ENCODE measurements around the gene TINAGL1. TPM values are rescaled to one million over a fixed set of nuclear protein-coding genes. Genes with fewer than 3 reads are reported as not detected.
A peak's percentile ranks its signal among the peaks of the same experiment; 100 is the strongest.

The TINAGL1 gene
- polyA plus RNA-seq, 1 donor: 31.0 TPM

GRCh38 chr1:31567956-31568570 lies 8.3 kb upstream of the TINAGL1 start:
- no peak for DNase-seq

- DNase-seq: no peak
These were observed 7.3 kb upstream of the TINAGL1 start for GRCh38 chr1:31568895-31569595.

DNA sequence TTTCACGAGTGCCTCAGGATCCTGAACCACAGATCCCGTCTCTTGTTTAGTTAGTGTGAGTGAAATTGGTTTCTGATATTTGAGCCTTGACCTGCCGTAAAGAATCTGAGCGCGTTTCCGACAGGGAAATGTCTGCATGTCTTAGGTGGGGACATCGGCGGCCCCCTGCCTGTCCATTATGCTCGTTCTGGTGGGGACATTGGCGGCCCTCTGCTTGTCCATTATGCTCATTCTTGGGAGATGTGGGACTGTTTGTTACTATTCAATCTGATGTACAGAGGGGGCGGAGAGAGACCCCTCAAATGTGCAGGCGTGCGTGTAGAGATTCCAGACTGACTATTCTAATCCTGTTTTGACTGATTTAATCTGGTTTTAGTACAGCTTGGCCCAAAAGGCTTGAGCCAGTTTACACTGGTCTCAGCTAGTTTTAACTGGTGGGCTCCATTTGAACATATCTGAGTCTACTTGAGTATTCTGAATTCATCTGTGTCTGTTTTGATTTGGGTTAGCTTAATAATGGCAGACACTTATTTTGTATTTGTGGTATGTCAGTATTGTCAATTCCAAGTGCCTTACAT lies 6.6 kb upstream of the TINAGL1 start:
- no peak for DNase-seq

DNA sequence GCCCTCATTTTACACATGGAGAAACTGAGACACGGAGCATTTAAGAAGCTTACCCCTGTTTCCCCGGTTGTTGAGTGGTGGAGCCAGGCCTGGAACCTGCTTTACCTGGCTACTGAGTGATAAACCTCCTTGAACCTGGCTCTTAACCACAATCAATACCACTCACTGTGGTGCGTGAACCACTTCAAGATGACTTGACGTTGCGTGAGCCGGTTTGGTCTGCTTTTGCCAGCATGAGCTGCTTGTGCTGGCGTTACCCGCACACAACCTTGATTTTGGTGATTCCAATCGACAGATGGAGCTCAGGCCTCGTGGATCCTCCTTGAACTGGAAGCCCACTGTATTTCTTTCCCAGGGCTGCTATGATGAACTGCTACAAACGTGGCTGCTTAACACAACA lies 6.1 kb upstream of the TINAGL1 start:
- no peak for DNase-seq

- no peak for DNase-seq
These were observed 5.4 kb upstream of the TINAGL1 start for GRCh38 chr1:31570906-31571305.

- no peak for DNase-seq
These were observed 4.7 kb upstream of the TINAGL1 start for GRCh38 chr1:31571340-31572295.

- DNase-seq: no peak
These were observed 3.8 kb upstream of the TINAGL1 start for GRCh38 chr1:31572323-31573104.

DNA sequence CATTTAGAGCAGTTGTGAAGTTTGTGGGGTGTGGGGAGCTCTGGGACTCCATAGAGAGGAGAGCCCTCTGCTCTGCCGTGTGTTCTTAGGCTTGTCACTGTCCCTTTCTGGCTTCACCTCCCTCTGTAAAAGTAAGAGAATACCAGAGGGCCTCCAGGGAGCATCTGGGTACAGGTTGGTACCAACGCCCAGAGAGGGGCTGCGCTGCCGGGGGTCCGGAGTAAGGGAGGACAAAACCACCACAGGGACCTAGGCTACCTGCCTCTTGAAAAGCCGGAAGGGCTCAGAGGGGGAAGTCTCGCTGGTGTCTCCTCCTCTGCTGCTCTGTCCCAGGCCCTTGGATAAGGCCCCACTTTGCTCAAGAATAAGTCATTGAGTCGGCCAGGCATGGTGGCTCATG lies 3.1 kb upstream of the TINAGL1 start:
- no peak for DNase-seq

- DNase-seq: no peak
These were observed 1.5 kb upstream of the TINAGL1 start for GRCh38 chr1:31574749-31575368.

DNA sequence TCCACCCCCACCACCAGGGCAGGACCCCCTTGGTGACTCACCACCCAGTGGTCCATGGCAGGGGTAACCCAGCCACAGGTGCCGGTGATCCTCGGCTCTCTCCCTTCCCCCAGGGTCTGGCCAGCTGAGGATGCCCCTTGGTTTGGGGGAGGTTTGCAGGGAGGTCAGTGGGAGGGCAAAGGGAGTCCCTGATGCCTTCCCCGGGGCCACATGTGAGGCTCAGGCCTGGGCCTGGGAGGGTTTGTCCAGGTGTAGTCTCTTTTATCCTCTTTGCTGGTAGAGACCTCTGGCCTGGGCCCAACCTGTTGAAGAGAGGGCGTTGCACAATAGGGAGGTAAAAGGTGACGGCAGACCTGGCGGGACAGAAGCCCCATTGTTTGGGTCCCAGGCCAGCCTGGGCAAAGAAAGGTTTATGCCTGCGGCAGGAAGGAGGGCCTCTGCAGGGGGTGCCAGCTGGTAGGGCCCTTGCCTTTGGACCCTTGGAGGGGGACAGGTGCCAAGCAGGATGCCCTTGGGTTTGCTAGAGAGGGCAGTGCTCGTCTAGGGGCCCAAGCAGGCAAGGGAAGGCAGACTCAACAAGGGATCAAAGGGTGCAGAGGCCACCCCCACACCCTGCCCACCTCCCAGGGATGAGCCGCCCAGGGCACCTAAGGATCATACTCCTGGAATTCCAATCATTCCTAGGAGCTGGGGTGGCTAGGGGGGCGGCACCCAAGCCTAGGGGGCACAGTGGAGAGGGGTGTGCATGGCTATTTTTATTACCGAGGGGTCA lies 760 bp upstream of the TINAGL1 start:
- DNase-seq: no peak

- no peak for DNase-seq
These were observed 584 bp downstream of the TINAGL1 start for GRCh38 chr1:31576743-31577455.

DNA sequence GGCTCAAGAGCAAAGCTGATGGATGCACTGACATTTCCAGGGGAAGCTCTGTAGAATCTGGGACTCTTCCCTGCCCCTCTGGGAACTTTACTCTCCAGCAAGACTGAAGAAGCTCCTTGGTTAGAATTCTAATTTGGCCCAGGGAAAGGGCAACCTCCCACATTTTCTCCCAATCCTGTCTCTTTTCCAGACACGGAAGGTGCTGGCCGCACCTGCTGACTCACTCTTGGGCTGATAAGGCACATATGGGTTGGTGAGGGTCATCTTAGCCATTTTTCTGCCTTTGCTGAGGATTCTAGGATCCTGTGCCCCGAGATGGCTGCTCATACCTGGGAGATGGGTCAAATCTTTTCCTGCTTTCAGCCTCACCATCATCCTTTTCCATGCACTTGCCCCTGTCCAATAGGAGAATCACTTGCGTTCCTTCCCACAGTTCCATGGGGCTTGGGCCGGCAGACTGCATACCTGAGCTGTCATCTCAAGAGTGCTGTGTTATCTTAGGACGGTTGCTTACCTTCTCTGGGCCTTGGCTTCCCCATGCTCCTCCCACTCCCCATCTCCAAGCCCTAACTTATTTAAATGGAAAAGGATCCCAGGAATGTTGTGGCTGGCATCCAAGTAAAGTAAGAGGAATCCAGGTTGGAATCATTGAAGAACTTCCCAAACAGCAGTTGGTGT lies 1.3 kb downstream of the TINAGL1 start:
- no peak for DNase-seq

GRCh38 chr1:31579374-31579773 lies 3.1 kb downstream of the TINAGL1 start:
- DNase-seq: peak; percentile 47

GRCh38 chr1:31580513-31580870 lies 4.2 kb downstream of the TINAGL1 start:
- DNase-seq: no peak

- DNase-seq: no peak
These were observed 4.7 kb downstream of the TINAGL1 start for GRCh38 chr1:31580891-31581603.

DNA sequence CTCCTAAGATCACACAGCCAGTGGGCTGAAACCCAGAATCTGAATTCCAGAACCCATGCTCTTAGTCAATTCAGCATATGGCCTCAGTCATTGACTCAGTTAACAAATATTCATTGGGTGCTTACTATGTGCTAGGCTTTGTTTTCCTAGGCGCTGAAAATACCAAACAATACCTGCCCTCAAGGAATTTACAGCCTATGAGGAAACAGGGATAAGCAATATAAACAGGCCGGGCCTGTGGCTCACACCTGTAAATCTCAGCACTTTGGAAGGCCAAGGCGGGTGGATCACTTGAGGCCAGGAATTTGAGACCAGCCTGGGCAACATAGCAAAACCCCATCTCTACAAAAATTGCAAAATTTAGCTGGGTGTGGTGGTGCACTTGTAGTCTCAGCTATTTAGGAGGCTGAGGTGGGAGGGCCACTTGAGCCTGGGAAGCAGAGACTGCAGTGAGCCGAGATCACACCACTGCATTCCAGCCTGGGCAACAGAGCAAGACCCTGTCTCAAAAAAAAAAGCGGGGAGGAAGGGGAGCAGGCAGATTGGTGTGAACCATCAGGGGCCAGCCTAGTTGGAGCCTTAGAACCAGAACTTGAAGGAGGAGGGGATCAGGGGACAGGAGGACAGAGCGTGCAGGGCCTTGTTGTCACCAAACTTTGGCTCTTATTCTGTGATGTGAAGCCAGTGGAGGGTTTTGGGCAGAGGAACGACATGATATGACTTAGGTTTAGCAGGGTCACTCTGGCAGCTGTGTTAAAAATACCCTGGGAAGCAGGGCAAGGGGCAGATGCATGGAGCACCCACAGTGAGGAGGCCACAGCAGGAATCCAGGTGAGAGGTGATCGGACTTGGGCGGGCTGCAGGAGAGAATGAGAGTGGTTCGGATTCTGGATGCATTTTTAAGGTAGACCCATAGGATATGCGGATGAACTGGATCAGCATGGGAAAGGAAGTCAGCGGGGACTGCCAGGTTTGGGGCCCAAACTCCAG lies 5.8 kb downstream of the TINAGL1 start:
- no peak for DNase-seq
